ENCODE measurements around the gene TERB1. TPM values are rescaled to one million over a fixed set of nuclear protein-coding genes. Genes with fewer than 3 reads are reported as not detected.

TERB1 gene
- total and polyA plus RNA-seq, 2 of the 13 experiments (the other 11 are each of a cell fraction or from before 2014, with no cell fraction given) = not detected

- TF ChIP-seq LRRFIP1 (CRISPR knock-in tag; conservative IDR thresholded peaks at IDR 0.05) = no peak
- TF ChIP-seq ZNF333 (CRISPR knock-in tag; IDR thresholded peaks at IDR 0.05; ENCODE audit: borderline replicate concordance) = no peak
- no peak for TF ChIP-seq ZSCAN25 (CRISPR knock-in tag; IDR thresholded peaks at IDR 0.05)
- no peak for TF ChIP-seq ZNF281 (CRISPR knock-in tag; IDR thresholded peaks at IDR 0.05; ENCODE audit: borderline replicate concordance)
- no peak for TF ChIP-seq ZNF577 (CRISPR knock-in tag; IDR thresholded peaks at IDR 0.05; ENCODE audit: borderline replicate concordance, low read depth)
- no peak for TF ChIP-seq XBP1 (CRISPR knock-in tag; IDR thresholded peaks at IDR 0.05)
- TF ChIP-seq TRAFD1 (CRISPR knock-in tag; IDR thresholded peaks at IDR 0.05; ENCODE audit: borderline replicate concordance) = no peak
- no peak for TF ChIP-seq HMG20A (CRISPR knock-in tag; IDR thresholded peaks at IDR 0.05; ENCODE audit: borderline replicate concordance)
- no peak for TF ChIP-seq ZNF24 (IDR thresholded peaks at IDR 0.05)
- no peak for TF ChIP-seq ZNF704 (CRISPR knock-in tag; IDR thresholded peaks at IDR 0.05; ENCODE audit: borderline replicate concordance)
- TF ChIP-seq DPF2 (CRISPR knock-in tag; IDR thresholded peaks at IDR 0.05; ENCODE audit: borderline replicate concordance, low read depth) = no peak
- no peak for TF ChIP-seq ZNF646 (CRISPR knock-in tag; IDR thresholded peaks at IDR 0.05)
- TF ChIP-seq ZFP90 (CRISPR knock-in tag; IDR thresholded peaks at IDR 0.05; ENCODE audit: borderline replicate concordance) = no peak
Measured at GRCh38 chr16:66844342-66845079, 43.1 kb upstream of the TERB1 start, which contains the start of gene CA7 (continued).
